ENCODE data around the gene TWIST1.
A peak's percentile ranks its signal among the peaks of the same experiment; 100 is the strongest.

Gene TWIST1

GRCh38 chr7:19117091-19117869 lies at the start of gene TWIST1:
Gene TWIST1, minus strand, starts transcription at chr7:19117636. Its CDS starts 315 bp downstream, at chr7:19117321.
- no peaks in the 10 kb centered on the region for H3K9me3 ChIP-seq (ENCODE audit: control insufficient read depth, low read length)
- H3K4me3 ChIP-seq (ENCODE audit: low read depth, low read length): peak within 1 kb of the TSS; percentile 18
- no peak for TF ChIP-seq CTCF (IDR thresholded peaks at IDR 0.05)
- H3K27ac ChIP-seq: no peak within 1 kb of the TSS
- H3K4me1 ChIP-seq: no peaks in the 10 kb centered on the region
- no peak within 1 kb of the TSS for H3K9ac ChIP-seq
- no peaks in the 10 kb centered on the region for H3K36me3 ChIP-seq (ENCODE audit: control insufficient read depth, insufficient read depth, low read length)
- H3K4me2 ChIP-seq (ENCODE audit: low read length): peak within 1 kb of the TSS; percentile 54
- H3K79me2 ChIP-seq: no peaks in the 10 kb centered on the region
- H2AFZ ChIP-seq: peak within 1 kb of the TSS; percentile 40
- peaks cover 6% of the 10 kb centered on the region for H3K27me3 ChIP-seq (ENCODE audit: control insufficient read depth, insufficient read depth, low read length)

- no peaks in the 10 kb centered on the region for H3K9me3 ChIP-seq (ENCODE audit: control insufficient read depth, low read length)
- H3K4me2 ChIP-seq (ENCODE audit: low read length): no peak overlapping the region
- no peaks in the 10 kb centered on the region for H3K4me1 ChIP-seq
- no peak for TF ChIP-seq CTCF (IDR thresholded peaks at IDR 0.05)
- no peaks in the 10 kb centered on the region for H3K36me3 ChIP-seq (ENCODE audit: control insufficient read depth, insufficient read depth, low read length)
- no peak overlapping the region for H2AFZ ChIP-seq
- H3K9ac ChIP-seq: no peak overlapping the region
- no peak overlapping the region for H3K4me3 ChIP-seq (ENCODE audit: low read depth, low read length)
- H3K79me2 ChIP-seq: no peaks in the 10 kb centered on the region
- H3K27ac ChIP-seq: no peak overlapping the region
- no peaks in the 10 kb centered on the region for H3K27me3 ChIP-seq (ENCODE audit: control insufficient read depth, insufficient read depth, low read length)
These were observed 44.2 kb upstream of the TWIST1 start for GRCh38 chr7:19161671-19162070.

- H3K4me1 ChIP-seq: no peaks in the 10 kb centered on the region
- H3K27me3 ChIP-seq (ENCODE audit: control insufficient read depth, insufficient read depth, low read length): peaks cover 2% of the 10 kb centered on the region
- H3K4me2 ChIP-seq (ENCODE audit: low read length): no peak overlapping the region
- H3K36me3 ChIP-seq (ENCODE audit: control insufficient read depth, insufficient read depth, low read length): no peaks in the 10 kb centered on the region
- H2AFZ ChIP-seq: no peak overlapping the region
- H3K27ac ChIP-seq: no peak overlapping the region
- H3K9me3 ChIP-seq (ENCODE audit: control insufficient read depth, low read length): no peaks in the 10 kb centered on the region
- no peaks in the 10 kb centered on the region for H3K79me2 ChIP-seq
- H3K9ac ChIP-seq: no peak overlapping the region
- H3K4me3 ChIP-seq (ENCODE audit: low read depth, low read length): no peak overlapping the region
- TF ChIP-seq CTCF (IDR thresholded peaks at IDR 0.05): no peak
These were observed 29.3 kb upstream of the TWIST1 start for GRCh38 chr7:19146699-19147098.

- Histone ChIP-seq H3K9ac (no peak overlapping the region), H3K36me3 (ENCODE audit: control insufficient read depth, insufficient read depth, low read length) (no peaks in the 10 kb centered on the region), H3K79me2 (no peaks in the 10 kb centered on the region), H3K9me3 (ENCODE audit: control insufficient read depth, low read length) (no peaks in the 10 kb centered on the region), H3K4me3 (ENCODE audit: low read depth, low read length) (no peak overlapping the region), H3K4me1 (no peaks in the 10 kb centered on the region), H3K27me3 (ENCODE audit: control insufficient read depth, insufficient read depth, low read length) (peaks cover 2% of the 10 kb centered on the region), H3K4me2 (ENCODE audit: low read length) (no peak overlapping the region), H2AFZ (peak overlapping the region; percentile 5), H3K27ac (no peak overlapping the region)
- no peak for TF ChIP-seq CTCF (IDR thresholded peaks at IDR 0.05)
These were observed 28.1 kb upstream of the TWIST1 start for GRCh38 chr7:19145434-19146115.
